A204.1 (cell line): ENCODE measurements around the gene SLC41A1.

ENCODE experiments used
- FAIRE-seq: peaks from 2 replicates; lab custom pipeline; 2012; peaks lifted over from hg19 to GRCh38; lab: Jason Lieb, UNC

The SLC41A1 gene

DNA sequence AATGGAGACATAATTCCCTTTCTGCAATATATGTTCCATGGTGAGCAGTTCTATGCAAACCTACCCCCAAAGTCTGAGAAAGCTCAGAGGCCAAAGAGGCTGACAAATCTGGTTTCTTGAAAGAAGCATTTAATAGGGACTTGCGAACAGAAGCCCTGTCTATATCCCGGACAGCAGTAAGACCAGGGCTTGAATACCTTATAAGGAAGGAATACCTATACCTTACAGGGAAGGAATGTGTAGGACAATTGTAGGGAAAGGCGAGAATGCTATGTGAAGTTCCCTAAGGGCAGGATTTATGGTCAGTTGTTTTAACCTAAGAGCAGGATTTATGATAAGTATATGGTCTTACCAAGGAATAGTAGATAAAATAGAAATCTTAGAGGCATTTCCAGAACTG lies 5.0 kb upstream of the SLC41A1 start:
- FAIRE-seq = no peak

DNA sequence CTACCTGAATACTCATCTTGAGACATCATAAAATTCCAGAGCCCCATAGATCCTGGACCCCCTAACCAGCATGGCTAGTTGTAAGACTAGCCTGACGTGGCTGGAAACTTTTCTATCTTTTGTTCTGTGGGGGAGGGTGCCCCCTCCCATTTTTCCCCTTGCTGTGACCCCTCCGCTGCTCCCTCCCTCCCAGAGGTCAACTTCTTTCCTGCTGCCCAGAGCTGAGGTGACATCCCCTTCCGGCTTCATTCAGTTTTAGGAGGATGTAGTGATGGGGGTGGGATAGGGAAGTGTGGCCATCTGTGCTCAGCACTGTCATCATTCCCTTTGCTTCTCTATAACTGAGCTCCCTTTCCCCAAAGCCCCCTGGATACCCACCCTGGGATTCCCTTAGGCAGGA lies 4.4 kb upstream of the SLC41A1 start:
- no peak for FAIRE-seq

DNA sequence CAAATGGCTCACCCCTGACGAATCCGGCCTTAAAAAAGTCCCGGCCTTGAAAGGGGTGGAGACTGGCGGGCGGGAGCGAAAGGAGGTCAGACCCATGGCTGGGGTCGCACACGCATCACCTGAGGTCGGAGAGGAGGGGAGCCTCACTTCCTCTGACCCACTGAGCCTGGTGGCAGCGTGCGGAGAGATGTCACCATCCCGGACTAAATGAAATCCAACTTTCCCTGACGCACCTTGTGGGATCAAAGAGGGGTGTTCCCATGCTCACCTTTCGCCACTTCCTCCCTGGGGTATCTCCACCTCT lies 709 bp upstream of the SLC41A1 start:
- FAIRE-seq = no peak

DNA sequence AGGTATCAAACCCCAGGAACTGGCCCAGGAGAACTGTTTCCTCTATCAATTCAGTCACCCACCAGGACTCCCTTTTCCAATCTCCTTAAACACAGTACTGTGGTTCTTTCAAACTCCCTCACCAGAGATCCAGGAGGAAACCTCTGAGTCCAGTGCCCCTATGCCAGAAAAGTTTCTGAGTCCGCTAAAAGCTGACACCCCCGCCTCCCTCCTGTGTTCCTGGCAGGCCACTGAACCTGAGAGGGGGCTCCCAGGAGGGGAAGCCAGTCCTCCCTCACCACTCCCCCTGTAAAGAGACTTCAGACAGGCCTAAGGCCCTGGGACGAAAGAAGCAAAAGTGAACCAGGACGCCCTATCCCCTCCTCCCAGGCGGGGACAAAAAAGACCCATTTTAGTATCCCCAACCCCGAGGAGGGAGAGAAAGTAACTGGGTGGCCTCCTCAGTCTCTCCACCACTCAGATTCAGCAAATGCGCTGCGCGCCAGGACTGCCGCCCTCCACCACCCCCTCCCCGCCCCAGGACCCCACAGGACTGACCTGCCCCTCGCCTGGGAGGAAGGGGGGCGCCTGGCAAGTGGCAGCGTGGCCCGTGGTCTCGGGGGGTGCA lies 624 bp downstream of the SLC41A1 start:
- FAIRE-seq = no peak

DNA sequence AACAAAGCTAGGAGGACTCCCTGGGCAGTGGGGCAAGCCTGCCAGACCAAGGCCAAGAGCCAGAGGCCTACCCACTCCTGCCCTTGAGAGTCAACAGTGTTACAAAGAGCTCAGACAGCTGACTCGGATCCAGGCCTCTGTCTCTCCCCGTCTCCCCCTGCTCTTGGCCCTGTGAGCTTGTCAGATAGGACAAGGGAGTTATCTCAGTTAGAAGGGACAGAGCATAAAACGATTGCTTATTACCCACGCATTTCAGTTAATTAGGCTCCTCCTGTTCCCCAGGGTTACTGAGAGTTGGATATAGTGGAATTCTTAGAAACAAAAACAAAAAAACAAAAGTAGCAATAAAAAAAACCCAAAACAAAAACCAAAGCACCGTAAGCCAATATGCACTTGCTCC lies 1.3 kb downstream of the SLC41A1 start:
- FAIRE-seq = no peak

DNA sequence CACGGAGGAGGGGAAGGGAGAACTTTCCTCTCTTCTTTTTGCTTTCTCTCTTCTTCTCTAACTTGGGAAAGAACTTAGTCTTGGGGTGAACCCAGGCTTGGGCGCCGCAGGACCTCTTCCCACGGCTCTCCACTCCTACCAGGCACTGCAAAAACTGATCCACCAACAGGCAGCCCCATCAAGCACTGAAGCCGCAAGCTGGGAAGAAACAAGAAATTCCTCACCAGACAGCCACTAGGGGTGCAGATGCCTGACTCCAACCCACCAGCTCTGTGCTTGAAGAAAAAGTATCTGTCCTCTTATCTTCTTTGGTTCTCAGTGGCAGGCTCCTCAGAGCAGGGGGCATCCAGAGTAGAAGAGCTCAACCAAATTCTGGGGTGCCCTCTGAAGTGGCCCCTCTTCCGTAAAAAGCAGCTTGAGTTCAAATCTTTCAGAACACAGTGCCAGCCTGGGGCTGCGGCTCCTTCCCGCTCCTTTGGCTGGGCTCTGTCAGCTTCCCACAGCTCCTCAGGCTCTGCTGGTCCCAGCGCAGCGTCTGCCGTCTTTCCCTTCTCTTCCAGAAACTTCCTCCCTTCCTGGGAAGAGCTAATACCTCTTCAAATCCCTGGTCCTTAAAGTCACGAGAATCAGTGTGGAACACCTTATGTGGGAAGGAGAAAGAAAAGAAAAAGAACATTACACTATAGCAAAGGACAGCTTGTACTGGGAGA lies 2.4 kb downstream of the SLC41A1 start:
- no peak for FAIRE-seq

DNA sequence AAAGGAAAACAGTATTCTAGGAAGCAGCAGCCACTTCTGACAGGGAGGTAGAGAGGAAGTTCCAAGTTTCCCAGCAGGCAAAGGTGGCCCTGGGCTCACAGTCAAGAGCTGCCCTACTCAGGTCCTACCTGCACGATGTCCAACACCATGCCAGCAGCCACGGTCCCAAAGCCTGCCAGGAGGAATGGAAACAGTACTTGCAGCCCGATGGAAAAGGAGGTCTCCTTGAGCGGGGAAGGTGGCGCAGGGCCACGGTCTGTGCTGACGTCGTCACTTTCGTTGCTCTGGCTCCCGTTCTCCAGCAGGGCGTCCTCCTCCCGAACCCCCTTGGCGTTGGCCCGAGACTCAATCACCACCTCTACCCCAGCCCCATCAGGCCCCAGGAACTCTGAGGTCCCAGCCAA lies 3.1 kb downstream of the SLC41A1 start:
- FAIRE-seq = no peak

DNA sequence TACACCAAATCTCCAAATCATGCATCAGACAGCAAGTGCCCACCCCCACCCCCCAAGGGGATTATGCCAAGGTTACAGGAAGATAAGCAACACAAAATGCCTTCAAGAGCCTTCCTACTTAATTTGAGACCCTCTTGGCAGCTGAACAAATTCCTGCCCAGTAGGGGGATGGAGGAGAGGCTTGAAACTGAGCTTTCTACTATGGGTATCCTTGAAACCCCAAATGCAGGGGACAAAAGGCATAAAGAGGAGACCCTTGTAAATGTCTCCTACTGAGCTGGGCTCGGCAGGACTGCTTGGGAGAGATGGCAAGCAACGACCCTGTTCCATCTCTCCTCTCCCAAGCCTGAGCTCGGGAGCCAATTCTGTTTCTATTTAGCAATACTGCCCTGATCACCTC lies 3.5 kb downstream of the SLC41A1 start:
- FAIRE-seq = no peak

DNA sequence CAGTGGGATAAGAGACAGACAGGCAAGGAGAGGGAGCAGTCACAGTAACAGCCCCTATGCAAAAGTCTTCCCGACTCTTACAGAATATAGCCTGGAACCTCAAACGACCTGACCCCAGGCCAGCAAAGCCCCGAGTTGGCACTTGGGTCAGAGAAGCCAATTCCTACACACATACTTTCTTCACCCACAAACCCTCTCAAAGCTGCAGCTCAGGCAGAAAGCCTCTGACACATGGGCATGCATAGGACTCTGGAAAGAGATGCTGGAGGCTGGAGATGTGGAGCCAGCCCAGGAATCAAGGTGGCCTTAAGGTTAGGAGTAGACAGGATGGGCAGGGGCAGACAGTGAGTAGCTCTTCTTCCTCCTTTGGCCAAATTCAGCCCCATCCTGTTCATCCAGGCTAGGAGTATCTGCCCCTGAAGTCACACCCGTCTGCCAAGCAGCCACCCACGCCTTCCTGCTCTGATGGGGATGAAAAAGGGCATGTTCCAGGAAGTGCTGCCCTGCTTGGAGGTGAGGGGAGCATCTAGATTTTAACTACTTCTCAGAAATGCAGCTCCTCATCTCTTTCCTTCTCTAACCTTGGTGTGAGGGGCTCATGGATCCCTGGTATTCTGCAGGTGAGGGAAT lies 7.8 kb downstream of the SLC41A1 start:
- FAIRE-seq = no peak

DNA sequence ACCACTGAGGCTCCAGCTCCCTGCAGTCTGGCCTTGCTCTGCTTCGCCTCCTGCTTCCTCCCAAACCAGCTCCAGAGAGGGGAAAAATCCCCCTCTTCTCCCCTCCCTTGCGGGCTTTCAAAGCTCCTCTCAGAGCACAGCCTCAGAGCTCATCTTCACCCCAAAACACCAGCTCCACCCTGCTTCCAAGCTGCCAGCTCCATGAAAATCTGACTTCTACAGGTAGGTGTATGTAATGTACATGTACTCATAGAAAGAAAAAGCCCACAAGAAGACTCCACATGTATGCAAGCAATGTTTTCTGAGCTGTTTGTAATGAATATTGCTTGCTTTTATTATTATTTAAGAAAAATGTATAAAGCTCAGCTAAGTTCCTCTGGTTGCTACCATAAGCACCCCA lies 8.4 kb downstream of the SLC41A1 start:
- no peak for FAIRE-seq

DNA sequence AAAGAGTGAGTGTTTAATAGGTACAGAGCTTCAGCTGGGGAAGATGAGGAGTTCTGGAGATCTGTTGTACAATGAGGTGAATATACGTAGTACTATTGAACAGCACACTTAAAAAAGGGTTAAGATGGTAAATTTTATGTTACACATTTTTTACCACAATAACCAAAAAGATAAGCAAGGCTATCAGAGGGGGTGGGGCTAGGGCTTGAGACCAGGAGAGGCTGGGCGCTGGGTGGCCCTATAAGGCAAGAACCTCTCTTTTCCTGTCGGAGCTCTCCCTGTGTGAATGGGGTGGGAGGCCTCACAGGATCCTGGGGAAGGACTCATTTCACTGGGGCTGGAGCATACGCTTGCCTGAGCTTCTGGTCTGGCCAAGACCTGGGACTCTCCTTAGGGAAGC lies 9.0 kb downstream of the SLC41A1 start:
- no peak for FAIRE-seq

DNA sequence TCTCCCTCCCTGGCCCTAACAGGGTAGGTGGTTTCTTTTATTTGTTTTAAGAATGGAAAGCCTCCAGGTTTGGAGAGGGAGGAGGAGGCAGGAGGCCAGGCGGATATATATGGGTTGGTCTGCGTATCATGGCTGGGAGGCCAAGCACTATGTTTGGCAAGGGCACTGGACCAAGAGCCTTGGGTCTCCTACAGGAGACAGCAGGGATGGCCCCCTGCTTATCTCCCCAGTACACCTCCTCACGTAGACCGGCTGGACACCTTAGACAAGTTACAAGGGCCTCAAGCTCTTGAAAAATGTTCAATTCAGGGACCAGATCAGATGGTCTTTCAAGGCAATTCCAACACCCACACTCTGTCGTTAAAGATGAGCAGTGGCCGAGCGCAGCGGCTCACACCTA lies 10.9 kb downstream of the SLC41A1 start:
- no peak for FAIRE-seq

DNA sequence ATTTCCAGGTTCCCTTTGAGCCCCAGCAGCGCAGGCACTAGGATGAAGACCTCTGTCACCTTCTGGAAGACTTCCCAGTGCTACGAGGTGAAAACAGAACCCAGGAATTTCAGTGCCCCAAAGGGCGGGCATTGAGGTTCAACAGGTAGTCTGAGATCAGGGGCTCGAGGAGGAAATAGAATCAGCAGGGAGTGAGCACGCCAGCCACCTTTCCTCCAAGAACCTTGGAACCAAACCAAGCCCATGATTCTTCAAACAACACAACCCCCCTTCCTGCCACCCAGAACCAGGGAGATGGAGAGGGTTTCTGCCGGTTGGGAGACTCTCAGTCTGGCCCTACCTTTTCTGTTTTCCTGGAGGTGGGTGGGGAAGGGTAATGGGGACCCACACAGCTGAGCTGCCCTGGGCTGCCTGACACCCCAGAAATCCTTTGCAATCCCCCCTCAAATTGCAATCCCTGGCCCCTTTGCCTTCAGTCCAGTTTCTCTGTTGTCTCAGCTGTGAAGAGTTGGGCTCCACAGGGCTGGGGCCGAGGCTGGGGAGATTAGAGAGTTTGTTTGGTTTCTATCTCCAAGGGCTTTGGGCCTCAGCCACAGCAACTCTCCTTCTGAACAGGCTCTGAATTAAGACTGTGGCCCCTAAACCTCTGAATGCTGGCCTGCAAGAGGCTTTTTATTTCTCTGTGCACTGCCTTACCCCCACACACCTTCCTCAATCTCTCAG lies 11.9 kb downstream of the SLC41A1 start:
- FAIRE-seq = no peak

DNA sequence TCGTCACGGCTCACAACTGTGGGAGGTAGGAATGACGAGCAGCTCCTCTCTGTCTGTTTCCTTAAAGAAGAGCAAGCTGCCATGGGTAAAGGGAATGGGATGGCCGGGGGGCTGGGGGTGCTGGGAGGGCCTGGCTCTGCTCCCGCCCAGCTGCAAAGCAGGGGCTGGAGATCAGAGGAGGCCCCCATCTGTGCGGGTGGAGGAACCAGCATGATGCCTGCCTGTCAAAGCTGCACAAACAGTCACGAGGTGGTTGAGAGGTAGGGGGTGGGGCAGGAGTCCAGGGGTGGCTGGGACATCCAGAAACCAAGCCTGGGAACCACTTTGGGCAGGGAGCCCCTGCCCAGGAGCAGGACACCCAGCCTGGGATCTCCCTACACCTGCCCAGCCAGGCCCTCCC lies 12.6 kb downstream of the SLC41A1 start:
- FAIRE-seq = no peak

DNA sequence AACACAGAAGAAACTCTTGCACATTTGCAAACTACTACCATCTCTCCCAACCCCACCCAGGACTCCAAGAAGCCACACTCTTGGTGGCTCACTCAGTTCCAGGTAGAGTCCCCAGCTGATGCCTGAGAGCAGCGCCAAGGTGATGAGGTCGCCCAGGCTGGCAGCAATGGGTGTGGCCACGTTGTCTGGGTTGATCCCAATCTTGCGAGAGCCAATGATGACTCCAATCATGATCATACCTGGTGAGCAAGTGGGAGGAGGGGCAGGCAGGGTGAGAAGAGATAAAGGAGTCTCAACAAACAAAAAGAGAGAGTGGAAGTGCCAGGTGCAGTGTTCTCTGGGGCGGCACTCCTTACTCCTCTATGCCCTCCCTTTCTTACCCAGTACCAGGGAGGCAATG lies 14.4 kb downstream of the SLC41A1 start:
- no peak for FAIRE-seq

DNA sequence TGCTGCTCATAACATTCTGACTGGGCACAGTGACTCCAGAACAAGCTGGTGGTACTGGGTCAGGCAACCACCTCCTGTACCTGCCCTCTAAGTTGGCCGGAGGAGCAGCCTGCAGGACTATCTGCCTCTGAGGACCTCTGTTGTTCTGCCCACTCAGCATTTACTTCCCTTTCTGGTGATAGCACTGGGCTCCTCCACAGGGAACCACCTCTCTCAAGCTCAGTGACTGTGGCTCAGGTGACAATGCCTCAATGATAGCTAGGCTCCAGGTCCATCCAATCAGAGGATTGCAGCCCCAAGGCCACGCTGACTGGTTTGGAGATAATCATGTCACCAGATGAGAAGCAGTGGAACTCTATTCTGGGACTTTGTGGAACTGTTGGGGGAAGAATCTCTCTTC lies 15.8 kb downstream of the SLC41A1 start:
- no peak for FAIRE-seq

DNA sequence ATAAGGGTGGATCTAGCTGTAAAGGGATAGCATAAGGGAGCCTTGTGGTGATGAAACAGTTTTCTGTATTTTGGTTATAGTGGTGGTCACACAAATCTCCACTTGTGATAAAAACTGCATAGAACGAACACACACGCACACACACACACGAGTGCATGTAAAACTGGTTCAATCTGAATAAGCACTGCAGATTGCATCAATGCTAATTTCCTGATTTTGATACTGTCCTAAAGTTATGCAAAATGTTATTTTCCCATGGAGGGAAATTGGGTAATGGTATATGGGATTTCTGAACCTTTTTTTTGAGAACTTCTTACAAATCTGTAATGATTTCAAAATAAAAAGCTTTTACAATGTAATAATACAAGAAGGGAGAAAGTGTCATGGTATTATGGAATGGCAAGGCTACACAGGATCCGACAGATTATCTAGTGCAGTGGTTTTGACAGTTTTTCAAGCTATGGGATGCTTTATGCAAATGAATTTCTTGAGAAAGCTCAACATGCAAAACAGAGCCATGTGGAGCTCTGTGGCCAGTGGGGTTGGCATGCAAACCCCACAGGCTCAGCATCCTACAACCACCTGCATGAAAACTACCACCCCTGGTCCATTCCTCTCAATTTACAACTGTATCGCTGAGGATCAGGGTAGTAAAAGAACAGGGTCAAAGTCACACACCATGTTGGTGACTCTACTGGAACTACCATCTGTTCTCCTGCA lies 18.8 kb downstream of the SLC41A1 start:
- FAIRE-seq = no peak

DNA sequence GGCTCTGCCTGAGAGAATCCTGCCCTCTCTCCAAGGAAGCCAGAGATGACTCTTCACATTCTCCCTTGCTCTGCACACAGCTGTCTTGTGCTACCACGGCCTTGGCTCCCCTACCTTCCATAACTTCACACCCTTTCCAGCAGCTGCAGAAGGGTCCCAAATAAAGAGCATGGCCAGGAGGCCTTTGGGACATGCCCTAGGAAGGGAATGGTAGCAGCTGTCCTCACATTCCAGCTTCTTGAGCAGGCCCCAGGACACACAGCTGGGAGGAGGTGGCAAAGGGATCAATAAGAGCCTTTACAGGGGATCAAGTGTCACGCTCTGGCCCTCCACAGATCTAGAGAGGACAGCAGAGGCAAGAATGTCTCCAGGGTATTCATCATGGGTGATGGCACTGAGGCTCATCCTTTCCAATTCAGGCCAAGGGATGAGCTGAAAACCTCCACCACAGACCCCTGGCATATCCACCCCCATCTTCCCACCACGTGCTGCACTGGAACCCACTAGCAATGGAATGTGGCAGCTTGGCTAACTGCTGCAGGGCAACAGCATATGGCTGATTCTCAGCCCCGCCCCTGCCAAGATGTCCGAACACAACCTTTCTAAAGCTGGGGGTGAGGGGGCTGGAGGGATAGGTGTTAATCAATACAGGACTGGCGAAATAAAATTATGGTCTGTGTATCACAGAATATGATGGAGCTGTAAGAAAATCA lies 19.9 kb downstream of the SLC41A1 start:
- FAIRE-seq = no peak

DNA sequence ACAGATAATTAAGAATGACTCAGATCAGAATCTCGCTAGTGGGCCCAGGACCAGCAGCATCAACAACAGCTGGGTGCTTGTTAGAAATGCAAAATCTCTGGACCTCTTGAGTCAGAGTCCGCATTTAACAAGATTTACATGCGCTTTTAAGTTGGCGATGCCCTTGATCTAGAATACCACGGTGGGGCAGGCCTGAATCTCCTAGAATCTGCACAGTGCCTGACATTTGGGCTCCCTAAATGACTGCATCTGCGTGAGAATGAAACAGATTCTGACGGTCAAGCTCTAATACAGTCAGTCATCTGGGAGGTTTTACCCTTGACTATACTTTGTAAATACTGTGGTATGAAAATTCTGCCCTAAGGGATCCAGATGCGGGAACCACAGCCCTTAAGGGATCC lies 20.5 kb downstream of the SLC41A1 start:
- FAIRE-seq = no peak

DNA sequence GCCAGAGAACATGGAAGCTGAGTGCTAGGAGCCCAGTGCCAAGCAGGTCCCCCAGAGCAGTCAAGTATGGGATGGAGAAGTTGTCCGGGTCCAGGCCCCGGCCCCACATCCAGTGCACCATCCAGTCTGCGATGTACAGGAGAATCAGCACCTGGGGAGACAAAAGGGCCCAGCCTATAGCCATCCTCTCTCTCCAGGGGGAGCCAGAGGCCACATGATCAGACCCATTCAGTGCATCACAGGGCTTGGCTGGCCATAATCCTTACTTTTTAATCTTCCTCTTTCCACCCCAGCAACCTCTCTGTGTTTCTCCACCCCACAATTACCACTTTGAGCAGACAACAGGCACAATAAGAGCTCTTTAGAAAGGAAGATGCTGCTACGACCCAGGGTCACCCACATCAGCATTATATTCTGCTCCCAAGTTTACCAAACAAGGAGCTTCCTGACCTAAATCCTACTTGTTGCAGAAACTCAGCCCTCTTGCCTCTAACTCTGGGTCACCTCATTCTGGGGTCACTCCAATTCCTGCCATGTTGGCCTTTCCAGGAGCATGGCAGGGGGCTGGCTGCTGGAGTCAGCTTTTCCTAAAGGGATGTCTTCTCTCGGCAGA lies 21.3 kb downstream of the SLC41A1 start:
- FAIRE-seq = no peak

DNA sequence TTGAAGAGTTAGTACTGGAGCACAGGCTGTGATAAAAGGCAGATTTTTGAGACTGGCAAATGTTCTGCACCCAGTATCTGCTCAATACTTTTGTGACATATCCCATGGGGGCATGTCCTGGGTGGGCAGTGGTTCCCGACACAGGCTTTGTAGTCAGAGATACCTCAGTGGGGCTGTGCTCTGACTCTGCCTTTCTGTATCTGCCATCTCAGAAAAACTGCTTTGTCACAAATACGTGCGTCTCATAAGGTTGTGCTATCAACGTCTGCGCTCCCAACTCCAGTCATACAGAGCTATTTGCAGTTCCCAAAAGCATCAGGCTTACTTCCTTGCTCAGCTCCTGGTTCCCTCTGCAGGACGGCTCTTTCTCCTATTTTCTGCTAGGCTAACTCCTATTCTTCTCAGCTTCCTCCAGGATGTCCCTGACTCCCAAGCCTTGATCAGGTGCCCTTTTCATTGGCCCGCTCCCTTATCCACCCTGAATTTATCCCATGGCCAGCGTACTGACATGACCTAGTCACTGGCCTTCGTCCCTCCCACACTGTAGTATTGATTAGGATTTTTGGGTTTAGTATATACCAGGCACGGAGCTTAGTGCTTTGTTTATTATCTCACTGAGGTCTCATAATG lies 25.6 kb downstream of the SLC41A1 start:
- no peak for FAIRE-seq
